ENCODE results near the gene HACD2. TPM values are rescaled to one million over a fixed set of nuclear protein-coding genes. Genes with fewer than 3 reads are reported as not detected.

HACD2 gene
- total RNA-seq, 1 experiment from 2014 or later = 43.0 TPM

DNA sequence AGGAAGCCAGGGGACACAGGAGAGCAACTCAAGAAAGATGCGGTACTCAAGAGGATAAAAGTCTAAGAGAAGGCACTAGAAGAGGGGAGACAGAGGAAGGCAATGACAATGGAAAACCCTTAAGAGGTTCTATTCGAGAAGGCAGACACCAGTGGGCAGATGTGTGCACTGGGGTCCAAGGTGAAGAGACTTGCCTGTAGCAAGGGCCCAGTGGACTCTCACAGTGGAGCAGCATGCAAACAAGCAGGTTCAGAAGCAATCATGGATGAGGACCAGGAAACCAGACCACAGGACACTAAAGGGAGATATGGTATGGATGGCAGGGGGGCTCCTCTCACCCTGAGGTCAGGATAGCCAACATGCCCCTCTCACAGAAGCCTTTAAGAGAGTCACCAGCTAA, 138.6 kb downstream of the HACD2 start:
- intact Hi-C loops (cut with micrococcal nuclease) = no loop called here
- Histone ChIP-seq H3K9ac (ENCODE audit: low read length) (no peak overlapping the region), H3K9me2 (ENCODE audit: insufficient read depth) (no peaks in the 10 kb centered on the region), H3K27me3 (ENCODE audit: insufficient read depth, low read length) (peaks cover 6% of the 10 kb centered on the region), H3K27ac (ENCODE audit: low read depth, low read length) (no peak overlapping the region), H2AFZ (ENCODE audit: low read depth, low read length, poor library complexity, severe bottlenecking) (no peak overlapping the region), H3K9me3 (ENCODE audit: control insufficient read depth in 1 of 2, insufficient read depth in 1 of 2, low read depth in 1 of 2, low read length in 2 of 2) (no peaks in the 10 kb centered on the region), H3K4me3 (replicated peaks in 1 of 2; ENCODE audit: low read depth in 1 of 2, low read length in 2 of 2) (no peak overlapping the region), H3K4me2 (ENCODE audit: low read length) (no peak overlapping the region), H3K4me1 (ENCODE audit: control insufficient read depth in 1 of 2, insufficient read depth in 2 of 2, low read length in 2 of 2) (peaks cover 0 to 6% of the 10 kb centered on the region in 2 experiments; a peak in 2 of 4 replicates), H3K79me2 (ENCODE audit: insufficient read depth, low read length) (no peaks in the 10 kb centered on the region), H3K36me3 (ENCODE audit: control insufficient read depth in 1 of 2, insufficient read depth in 2 of 2, low read length in 2 of 2) (no peaks in the 10 kb centered on the region), H4K20me1 (ENCODE audit: insufficient read depth) (no peaks in the 10 kb centered on the region)
- TF ChIP-seq RAD21 (IDR thresholded peaks at IDR 0.05; ENCODE audit: low read depth) (no peak), REST (IDR thresholded peaks at IDR 0.05; ENCODE audit: low read depth) (no peak), MAX (IDR thresholded peaks at IDR 0.05) (no peak), ZBTB33 (IDR thresholded peaks at IDR 0.05; ENCODE audit: extremely low read depth, insufficient replicate concordance, low read length) (no peak), SRF (IDR thresholded peaks at IDR 0.05; ENCODE audit: low read depth) (no peak), ZFX (IDR thresholded peaks at IDR 0.05) (no peak), ATF3 (IDR thresholded peaks at IDR 0.05) (no peak), FOSL1 (IDR thresholded peaks at IDR 0.05; ENCODE audit: low read depth) (no peak)
- DNase-seq (ENCODE audit: low read depth, low spot score) (no peak), ATAC-seq (no peak)
- no TSS peak for BruUV-seq (replicated peaks)
- ChIA-PET RAD21 (ENCODE audit: low non-redundant PET in 1 of 2, low total read pairs in 2 of 2, uncharacterized antibody in 2 of 2, unreplicated experiment in 2 of 2) (no interaction called here), POLR2A (no interaction called here), CTCF (no interaction called here)

Measured in HCT116 (cell line).